GM13977 (cell line): ENCODE data around the gene MYOM1.

Experiments
- DNase-seq: peaks from one replicate; pipeline ENCODE4 v3.0.0; 2012; ENCODE audit warnings: low spot score
- CTCF ChIP-seq: IDR thresholded peaks from 2 replicates; pipeline ENCODE4 v1.5.1; 2012; ENCODE audit warnings: mild to moderate bottlenecking, control low read depth; ENCODE audit not compliant: insufficient read depth; ENCODE audit errors: extremely low read depth, missing control alignments
- in situ Hi-C: fragments of 300-500 bp; cut with MboI; formaldehyde crosslinking; loops from one replicate; pipeline ENCODE4 v1.12.0; 2022; ENCODE audit warnings: low sequenced_read_pairs, low pct_unique_long_range_greater_than_20kb, mixed read lengths, inconsistent platforms; ENCODE audit not compliant: unreplicated experiment

The MYOM1 gene

DNA sequence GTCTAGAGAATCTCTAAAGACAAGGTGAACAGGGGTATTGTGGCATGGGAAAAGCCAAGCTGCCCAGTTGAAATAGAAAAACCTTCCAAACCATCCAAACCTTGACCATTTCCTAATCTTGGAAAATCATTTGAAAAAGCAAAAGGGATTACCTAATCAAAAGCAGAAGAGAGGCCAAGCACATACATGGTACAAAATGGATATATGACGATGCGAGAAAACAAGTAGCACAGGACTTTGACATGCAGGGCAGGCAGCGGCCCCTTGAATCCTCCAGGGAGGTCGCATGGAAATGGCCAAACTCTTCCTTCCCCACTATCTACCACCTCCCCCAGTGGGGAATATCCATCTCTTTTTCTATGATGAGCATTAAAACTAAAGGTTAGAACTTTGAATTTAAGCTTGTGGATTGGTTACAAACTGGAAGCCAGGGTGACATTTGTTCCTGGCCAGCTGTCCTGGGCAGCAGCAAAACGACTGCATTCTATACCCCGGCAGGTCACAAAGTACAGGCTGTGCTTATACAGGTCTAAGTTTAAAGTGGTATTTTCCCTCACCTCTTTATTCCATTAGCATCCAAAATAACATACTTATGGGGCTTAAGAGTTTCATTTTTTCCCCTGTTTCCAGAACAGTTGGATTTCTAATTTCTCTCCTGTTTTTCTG, 24.7 kb downstream of the MYOM1 start:
- DNase-seq = no peak
- TF ChIP-seq CTCF = no peak
- in situ Hi-C loops = no loop called here

DNA sequence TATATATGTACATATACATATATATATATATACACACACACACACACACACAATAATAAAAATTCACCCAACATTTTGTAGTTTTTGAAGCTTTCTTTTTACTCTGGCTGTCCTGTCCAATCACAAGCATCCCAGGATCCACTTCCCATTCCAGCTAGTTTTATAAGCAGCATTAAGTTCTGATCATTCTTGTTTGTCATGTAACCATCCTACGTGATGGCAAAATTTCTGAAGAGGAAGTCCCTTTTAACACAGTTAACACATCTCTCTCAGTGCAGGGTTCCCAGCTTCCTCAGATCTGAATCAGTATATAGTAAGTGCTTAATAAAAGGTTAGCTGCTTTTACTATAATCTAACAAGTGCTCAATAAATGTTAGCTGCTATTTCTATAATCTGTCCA, 26.4 kb downstream of the MYOM1 start:
- no peak for TF ChIP-seq CTCF
- in situ Hi-C loops = no loop called here
- no peak for DNase-seq

- TF ChIP-seq CTCF = no peak
- DNase-seq = no peak
Observed at GRCh38 chr18:3192752-3193151, 27.0 kb downstream of the MYOM1 start.

DNA sequence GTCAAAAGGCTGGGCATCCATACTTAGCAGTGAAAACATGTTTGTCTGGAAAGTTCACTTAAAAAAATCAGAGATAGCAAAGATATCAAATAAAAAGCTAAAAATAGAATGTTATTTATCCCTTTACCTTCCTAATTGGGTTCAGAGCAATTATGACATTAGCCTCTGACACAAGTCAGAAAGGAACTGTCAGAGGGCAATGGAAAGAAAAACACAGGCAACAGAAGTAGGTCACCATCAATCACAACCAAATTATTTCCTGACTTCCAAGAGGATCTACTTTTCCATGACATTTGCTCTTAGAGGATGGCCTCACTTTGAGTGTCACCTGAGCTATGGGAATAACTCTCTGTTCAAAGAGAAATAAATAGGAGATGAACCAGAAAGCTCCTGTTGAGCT, 27.5 kb downstream of the MYOM1 start:
- DNase-seq = no peak
- TF ChIP-seq CTCF = no peak
- in situ Hi-C loops = no loop called here

More at GRCh38 chr18:3192752-3193151, 27.0 kb downstream of the MYOM1 start:
- in situ Hi-C loops = no loop called here

- in situ Hi-C loops = no loop called here
- TF ChIP-seq CTCF = no peak
Observed at GRCh38 chr18:3190610-3191009, 29.2 kb downstream of the MYOM1 start.

GRCh38 chr18:3189884-3190283, 29.9 kb downstream of the MYOM1 start:
- no peak for DNase-seq
- in situ Hi-C loops = no loop called here
- no peak for TF ChIP-seq CTCF

More at GRCh38 chr18:3190610-3191009, 29.2 kb downstream of the MYOM1 start:
- no peak for DNase-seq
